Pericardium fibroblast (primary cell): ENCODE results near the gene DRAM1. TPM values are rescaled to one million over a fixed set of nuclear protein-coding genes. Genes with fewer than 3 reads are reported as not detected.

Source experiments
- total RNA-seq: library from RNA; depleted of rRNA; stranded (reverse); fragments of >200 nt; gene quantifications from 2 replicates; pipeline ENCODE4 v1.2.3, GENCODE V29; 2015

Gene DRAM1, protein sequence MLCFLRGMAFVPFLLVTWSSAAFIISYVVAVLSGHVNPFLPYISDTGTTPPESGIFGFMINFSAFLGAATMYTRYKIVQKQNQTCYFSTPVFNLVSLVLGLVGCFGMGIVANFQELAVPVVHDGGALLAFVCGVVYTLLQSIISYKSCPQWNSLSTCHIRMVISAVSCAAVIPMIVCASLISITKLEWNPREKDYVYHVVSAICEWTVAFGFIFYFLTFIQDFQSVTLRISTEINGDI
- total RNA-seq, result 3.4 and 8.5 TPM in 2 replicates

DNA sequence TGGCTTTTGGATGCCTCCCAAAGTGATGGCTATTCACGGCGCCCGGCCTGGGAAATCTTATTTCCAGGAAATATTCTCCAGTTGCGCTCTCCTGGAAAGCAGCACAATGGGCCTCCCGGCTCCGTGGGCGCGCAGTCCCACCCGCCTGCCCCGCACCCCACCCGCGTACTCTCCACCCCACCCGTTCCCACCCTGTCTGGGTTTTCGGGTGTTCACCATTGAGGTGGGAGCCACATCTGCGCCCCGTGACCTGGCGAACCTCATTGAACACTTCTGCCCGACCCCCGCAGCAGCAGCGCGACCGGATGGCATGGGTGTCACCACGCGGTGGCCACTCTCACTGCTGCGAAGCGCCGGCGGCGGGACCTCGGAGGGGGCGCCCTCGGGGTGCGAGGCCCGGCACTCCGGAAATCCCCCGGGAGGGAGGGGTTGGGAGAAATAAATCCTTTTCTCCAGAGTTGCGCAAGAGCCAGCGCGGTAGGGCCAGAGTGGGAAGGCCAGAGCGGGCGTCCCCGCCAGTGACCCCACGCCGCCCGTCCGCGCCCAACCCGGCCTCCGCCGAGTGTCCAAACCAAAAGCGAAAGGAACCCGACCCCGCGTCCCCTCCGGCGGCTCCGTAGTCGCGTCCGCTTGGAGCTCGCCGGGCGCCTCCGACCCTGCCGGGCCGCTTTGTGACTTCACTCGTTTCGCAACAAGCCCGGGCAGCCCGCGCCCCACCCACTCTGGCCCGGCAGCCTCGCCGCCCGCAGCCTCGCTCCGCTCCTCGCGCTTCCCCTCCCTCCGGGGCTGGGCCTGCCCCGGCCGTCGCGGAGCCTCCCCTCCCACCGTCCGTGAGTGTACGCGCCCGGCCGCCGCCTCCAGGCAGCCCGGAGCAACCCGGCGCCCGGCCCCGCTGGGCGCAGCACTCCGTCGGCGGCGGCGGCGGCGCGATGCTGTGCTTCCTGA lies at the start of gene DRAM1:
Gene DRAM1, plus strand, starts transcription at position 720 of the 945 bp plus-strand sequence. Its CDS starts 210 bp downstream, at position 930.

DNA sequence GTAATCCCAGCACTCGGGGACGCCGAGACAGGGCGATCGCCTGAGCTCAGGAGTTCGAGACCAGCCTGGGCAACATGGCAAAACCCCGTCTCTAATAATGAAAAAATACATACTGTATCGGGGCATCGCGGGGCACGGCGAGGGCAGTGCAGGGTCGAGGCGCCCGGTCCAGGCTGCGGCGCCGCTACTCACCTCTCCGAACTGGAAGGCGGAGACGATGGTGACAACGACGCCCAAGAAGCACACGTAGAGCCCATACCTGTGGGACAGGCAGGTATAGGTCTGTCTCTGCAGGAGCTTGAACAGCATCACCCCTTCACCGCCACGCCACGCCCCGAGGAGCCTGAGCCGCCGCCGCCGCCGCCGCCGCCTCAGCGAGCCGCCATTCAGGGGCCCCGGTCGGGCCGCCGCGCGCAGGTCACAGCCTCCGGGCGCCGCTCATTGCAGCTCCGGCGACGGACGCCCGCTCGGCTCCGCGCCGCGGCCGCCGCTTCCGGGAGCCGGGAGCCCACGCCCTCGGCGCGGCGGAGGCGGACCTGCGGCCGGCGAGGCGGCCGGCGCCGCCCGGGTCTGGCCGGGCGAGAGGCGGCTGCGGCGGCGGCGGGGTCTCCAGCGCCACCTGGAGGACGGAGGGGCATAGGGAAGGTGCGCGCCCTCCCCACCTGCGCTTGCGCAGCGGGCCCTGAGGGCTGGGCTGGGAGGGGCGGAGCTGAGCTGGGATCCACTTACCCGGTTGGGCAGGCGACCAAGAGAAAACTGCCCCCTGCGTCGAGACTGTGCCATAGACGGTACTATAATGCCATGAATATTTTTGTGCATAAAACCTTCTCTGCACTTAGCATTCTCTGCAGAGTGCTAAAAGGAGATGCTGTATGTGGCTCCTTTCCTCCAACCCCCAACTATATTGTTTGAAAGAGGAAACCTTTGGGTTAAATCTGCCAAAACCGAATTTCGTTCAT lies 46.7 kb upstream of the DRAM1 start, which contains the start of gene GNPTAB:
Gene GNPTAB, minus strand, starts transcription at position 593 of the 959 bp plus-strand sequence. Its CDS starts 284 bp downstream, at position 309.

Other genes with a start within 250 kb of the DRAM1 start
- gene CHPT1, start 179.9 kb upstream of the DRAM1 start, total RNA-seq, result 35.1 and 49.1 TPM in 2 replicates
- gene SYCP3, start 138.1 kb upstream of the DRAM1 start, total RNA-seq, result not detected in 2 replicates
- 7.3 and 18.1 TPM in 2 replicates for gene GNPTAB, start 46.6 kb upstream of the DRAM1 start, total RNA-seq
- gene WASHC3, start 184.4 kb downstream of the DRAM1 start, total RNA-seq, result 86.9 and 112 TPM in 2 replicates
- 19.0 and 21.4 TPM in 2 replicates for gene NUP37, start 242.5 kb downstream of the DRAM1 start, total RNA-seq
- 2.0 and 2.8 TPM in 2 replicates for gene PARPBP, start 242.6 kb downstream of the DRAM1 start, total RNA-seq